Hepatocyte (in vitro differentiated cells): ENCODE results near the gene CCDC8. TPM values are rescaled to one million over a fixed set of nuclear protein-coding genes. Genes with fewer than 3 reads are reported as not detected.

ENCODE experiments used
- DNase-seq: peaks from one replicate; pipeline ENCODE4 v3.0.0-alpha.2; 2016; ENCODE audit warnings: low spot score
- H2AFZ ChIP-seq: fragments of 200-600 bp; sonication (generic); 2 replicates; pipeline ENCODE4 v1.6.0; 2016; ENCODE audit warnings: antibody characterized with exemption, mild to moderate bottlenecking
- H3K27ac ChIP-seq: fragments of 200-600 bp; sonication (generic); 2 replicates; pipeline ENCODE4 v1.5.1; 2016; ENCODE audit warnings: mild to moderate bottlenecking
- H3K27me3 ChIP-seq: fragments of 200-600 bp; sonication (generic); 2 replicates; pipeline ENCODE4 v1.6.1; 2016
- H3K36me3 ChIP-seq: fragments of 200-600 bp; sonication (generic); replicated peaks from 2 replicates; pipeline ENCODE4 v1.5.1; 2016; ENCODE audit warnings: low read depth; ENCODE audit not compliant: insufficient read depth
- H3K4me1 ChIP-seq: fragments of 200-600 bp; sonication (generic); 2 replicates; pipeline ENCODE4 v1.5.1; 2016; ENCODE audit warnings: mild to moderate bottlenecking, moderate library complexity; ENCODE audit not compliant: insufficient read depth
- H3K4me2 ChIP-seq: fragments of 200-600 bp; sonication (generic); 2 replicates; pipeline ENCODE4 v1.6.0; 2016
- H3K4me3 ChIP-seq: fragments of 200-600 bp; sonication (generic); 2 replicates; pipeline ENCODE4 v1.5.1; 2016; ENCODE audit warnings: mild to moderate bottlenecking
- H3K79me2 ChIP-seq: fragments of 200-600 bp; sonication (generic); 2 replicates; pipeline ENCODE4 v1.6.0; 2017; ENCODE audit warnings: mild to moderate bottlenecking
- H3K9me2 ChIP-seq: fragments of 200-600 bp; sonication (generic); replicated peaks from 2 replicates; pipeline ENCODE4 v1.6.0; 2017; ENCODE audit warnings: mild to moderate bottlenecking; ENCODE audit not compliant: insufficient read depth
- H3K9me3 ChIP-seq: fragments of 200-600 bp; sonication (generic); 2 replicates; pipeline ENCODE4 v1.5.1; 2016; ENCODE audit warnings: low read depth, mild to moderate bottlenecking
- H4K20me1 ChIP-seq: fragments of 200-600 bp; sonication (generic); 2 replicates; pipeline ENCODE4 v1.6.0; 2016; ENCODE audit warnings: mild to moderate bottlenecking; ENCODE audit not compliant: insufficient read depth, poor library complexity, severe bottlenecking
- CTCF ChIP-seq: fragments of 200-600 bp; sonication (generic); IDR thresholded peaks from 2 replicates; pipeline ENCODE4 v1.5.1; 2016; ENCODE audit warnings: antibody characterized with exemption, mild to moderate bottlenecking; ENCODE audit not compliant: poor library complexity
- EZH2 ChIP-seq: fragments of 200-600 bp; sonication (generic); IDR thresholded peaks from 2 replicates; pipeline ENCODE4 v1.6.1; 2016; ENCODE audit warnings: antibody characterized with exemption, mild to moderate bottlenecking, borderline replicate concordance
- EZH2phosphoT487 ChIP-seq: fragments of 200-600 bp; sonication (generic); IDR thresholded peaks from one replicate; pipeline ENCODE4 v1.6.1; 2018; ENCODE audit warnings: antibody characterized with exemption, mild to moderate bottlenecking, low read depth, moderate library complexity; ENCODE audit not compliant: unreplicated experiment, severe bottlenecking
- WGBS: methylation state at CpG from one replicate; pipeline ENCODE4 v1.1.6; 2016; ENCODE audit warnings: low lambda C conversion rate; ENCODE audit errors: missing lambda C conversion rate; 5-methylcytosine and 5-hydroxymethylcytosine counted together
- polyA plus RNA-seq: library from polyadenylated mRNA; unstranded; fragments of >200 nt; fragmentation: Nextera tagmentation; extraction: Ambion mirVana; gene quantifications from 2 replicates; pipeline ENCODE4 v1.2.1, GENCODE V29; 2016
- total RNA-seq: library from RNA; depleted of rRNA; stranded (reverse); fragments of >200 nt; gene quantifications from 2 replicates; pipeline ENCODE4 v1.2.3, GENCODE V29; 2014

The CCDC8 gene
- total and polyA plus RNA-seq, 2 experiments from 2014 or later, result 51.7 to 55.9 TPM

- no peak overlapping the region for H3K4me2 ChIP-seq
- H3K4me1 ChIP-seq, result no peaks in the 10 kb centered on the region
- 44% methylated on average over 10 of the region's 10 CpGs for WGBS
- no peaks in the 10 kb centered on the region for H3K36me3 ChIP-seq
- no peaks in the 10 kb centered on the region for H3K9me3 ChIP-seq
- TF ChIP-seq EZH2, result no peak
- TF ChIP-seq CTCF, result no peak
- no peak for TF ChIP-seq EZH2phosphoT487
- no peaks in the 10 kb centered on the region for H3K79me2 ChIP-seq
- no peaks in the 10 kb centered on the region for H4K20me1 ChIP-seq
- DNase-seq, result no peak
- no peak overlapping the region for H2AFZ ChIP-seq
- H3K9me2 ChIP-seq, result no peaks in the 10 kb centered on the region
- H3K4me3 ChIP-seq, result no peak overlapping the region
- H3K27ac ChIP-seq, result no peak overlapping the region
- peaks cover 22% of the 10 kb centered on the region for H3K27me3 ChIP-seq
Measured at GRCh38 chr19:46431824-46432223, 18.5 kb upstream of the CCDC8 start.

GRCh38 chr19:46429999-46430398 lies 16.6 kb upstream of the CCDC8 start:
- Histone ChIP-seq H3K9me2 (no peaks in the 10 kb centered on the region), H3K9me3 (no peaks in the 10 kb centered on the region), H2AFZ (no peak overlapping the region), H3K4me2 (no peak overlapping the region), H3K4me3 (no peak overlapping the region), H3K36me3 (no peaks in the 10 kb centered on the region), H4K20me1 (no peaks in the 10 kb centered on the region), H3K4me1 (peaks cover 4% of the 10 kb centered on the region), H3K79me2 (no peaks in the 10 kb centered on the region), H3K27me3 (peaks cover 22% of the 10 kb centered on the region), H3K27ac (no peak overlapping the region)
- DNase-seq, result no peak
- no peak for TF ChIP-seq EZH2phosphoT487
- TF ChIP-seq CTCF, result no peak
- no peak for TF ChIP-seq EZH2
- 72% methylated on average over 4 of the region's 4 CpGs for WGBS

- Histone ChIP-seq H3K79me2 (no peaks in the 10 kb centered on the region), H3K4me2 (peak within 1 kb of the TSS; percentile 59), H3K27me3 (peaks cover 22% of the 10 kb centered on the region), H2AFZ (no peak within 1 kb of the TSS), H3K27ac (no peak within 1 kb of the TSS), H3K9me3 (no peaks in the 10 kb centered on the region), H3K4me3 (no peak within 1 kb of the TSS), H3K9me2 (no peaks in the 10 kb centered on the region), H3K4me1 (peaks cover 4% of the 10 kb centered on the region), H4K20me1 (no peaks in the 10 kb centered on the region), H3K36me3 (no peaks in the 10 kb centered on the region)
- DNase-seq, result peak; percentile 77
- TF ChIP-seq EZH2 (no peak), CTCF (no peak), EZH2phosphoT487 (no peak)
- 41% methylated on average over 52 of the region's 52 CpGs for WGBS
Measured at GRCh38 chr19:46428239-46429135, 15.1 kb upstream of the CCDC8 start, which contains the start of gene PNMA8C. Gene PNMA8C (minus strand): TSS chr19:46428936. CDS start chr19:46428359, 577 bp downstream.
